ENCODE results near the gene CACNA1C. TPM values are rescaled to one million over a fixed set of nuclear protein-coding genes. Genes with fewer than 3 reads are reported as not detected.

Gene CACNA1C
- total and polyA plus RNA-seq, 2 donors (not counting 1 experiment from before 2014, with no cell fraction given), result 0.01 to 0.02 TPM

- intact Hi-C loops (cut with micrococcal nuclease), result no loop called here
- H4K20me1 ChIP-seq (ENCODE audit: control insufficient read depth, insufficient read depth, low read length, poor library complexity, severe bottlenecking), result no peaks in the 10 kb centered on the region
- TF ChIP-seq CTCF (IDR thresholded peaks at IDR 0.05), result no peak
- TF ChIP-seq EZH2 (IDR thresholded peaks at IDR 0.05; ENCODE audit: borderline replicate concordance, insufficient read depth, low read depth, low read length, poor library complexity, severe bottlenecking), result no peak
Observed at GRCh38 chr12:2415568-2415944, 362.8 kb downstream of the CACNA1C start.

GRCh38 chr12:2416158-2416557, 363.4 kb downstream of the CACNA1C start:
- no peaks in the 10 kb centered on the region for H3K9me3 Mint-ChIP-seq (ENCODE audit: insufficient read depth)
- Histone ChIP-seq H3K79me2 (ENCODE audit: control insufficient read depth, insufficient read depth, low read length) (no peaks in the 10 kb centered on the region), H3K4me1 (ENCODE audit: control insufficient read depth in 2 of 2, insufficient read depth in 2 of 2, low read length in 2 of 2) (no peaks in the 10 kb centered on the region), H3K9ac (ENCODE audit: low read length) (no peak overlapping the region), H3K36me3 (replicated peaks in 1 of 2; ENCODE audit: control extremely low read depth in 1 of 2, control insufficient read depth in 1 of 2, extremely low read depth in 1 of 2, insufficient read depth in 2 of 2, low read length in 1 of 2) (no peaks in the 10 kb centered on the region), H2AFZ (ENCODE audit: insufficient read depth, low read depth, low read length, poor library complexity, severe bottlenecking) (no peak overlapping the region), H4K20me1 (ENCODE audit: control insufficient read depth, insufficient read depth, low read length, poor library complexity, severe bottlenecking) (no peaks in the 10 kb centered on the region), H3K27ac (ENCODE audit: low read length in 2 of 2) (no peak overlapping the region), H3K4me3 (ENCODE audit: control extremely low read depth in 1 of 5, extremely low read depth in 1 of 5, insufficient read depth in 1 of 5, low read depth in 2 of 5, low read length in 4 of 5) (no peak overlapping the region), H3K27me3 (replicated peaks in 1 of 4; ENCODE audit: control extremely low read depth in 1 of 4, control insufficient read depth in 3 of 4, insufficient read depth in 4 of 4, low read length in 3 of 4) (no peaks in the 10 kb centered on the region), H3K9me3 (ENCODE audit: control extremely low read depth in 1 of 3, control insufficient read depth in 2 of 3, insufficient read depth in 1 of 3, low read length in 2 of 3) (no peaks in the 10 kb centered on the region), H3K4me2 (replicated peaks; ENCODE audit: low read depth, low read length, poor library complexity, severe bottlenecking) (no peak overlapping the region)
- no peak overlapping the region for H3K27ac Mint-ChIP-seq
- H3K27me3 Mint-ChIP-seq, result peaks cover 5% of the 10 kb centered on the region
- no peak for DNase-seq
- no peak for TF ChIP-seq CTCF (IDR thresholded peaks at IDR 0.05)
- no peak for TF ChIP-seq EZH2 (IDR thresholded peaks at IDR 0.05; ENCODE audit: borderline replicate concordance, insufficient read depth, low read depth, low read length, poor library complexity, severe bottlenecking)
- no peak overlapping the region for H3K4me3 Mint-ChIP-seq
- no peaks in the 10 kb centered on the region for H3K4me1 Mint-ChIP-seq
- WGBS (ENCODE audit: insufficient coverage), result 88% methylated on average over 6 of the region's 8 CpGs
- ATAC-seq (ENCODE audit: low read depth), result no peak
- intact Hi-C loops (cut with micrococcal nuclease), result no loop called here
- ChIA-PET CTCF (no interaction called here), POLR2A (no interaction called here)

More at GRCh38 chr12:2415568-2415944, 362.8 kb downstream of the CACNA1C start:
- H3K4me1 ChIP-seq (ENCODE audit: control insufficient read depth in 2 of 2, insufficient read depth in 2 of 2, low read length in 2 of 2), result no peaks in the 10 kb centered on the region
- Mint-ChIP-seq H3K4me1 (no peaks in the 10 kb centered on the region), H3K9me3 (ENCODE audit: insufficient read depth) (no peaks in the 10 kb centered on the region), H3K4me3 (no peak overlapping the region), H3K27me3 (peaks cover 8% of the 10 kb centered on the region), H3K27ac (no peak overlapping the region)
- no peaks in the 10 kb centered on the region for H3K79me2 ChIP-seq (ENCODE audit: control insufficient read depth, insufficient read depth, low read length)
- H3K9me3 ChIP-seq (ENCODE audit: control extremely low read depth in 1 of 3, control insufficient read depth in 2 of 3, insufficient read depth in 1 of 3, low read length in 2 of 3), result no peaks in the 10 kb centered on the region
- DNase-seq, result no peak
- H3K36me3 ChIP-seq (replicated peaks in 1 of 2; ENCODE audit: control extremely low read depth in 1 of 2, control insufficient read depth in 1 of 2, extremely low read depth in 1 of 2, insufficient read depth in 2 of 2, low read length in 1 of 2), result no peaks in the 10 kb centered on the region
- ChIA-PET CTCF (no interaction called here), POLR2A (no interaction called here)
- no peak overlapping the region for H2AFZ ChIP-seq (ENCODE audit: insufficient read depth, low read depth, low read length, poor library complexity, severe bottlenecking)
- no peak overlapping the region for H3K27ac ChIP-seq (ENCODE audit: low read length in 2 of 2)
- no peak overlapping the region for H3K9ac ChIP-seq (ENCODE audit: low read length)
- no peak for ATAC-seq (ENCODE audit: low read depth)
- no peaks in the 10 kb centered on the region for H3K27me3 ChIP-seq (replicated peaks in 1 of 4; ENCODE audit: control extremely low read depth in 1 of 4, control insufficient read depth in 3 of 4, insufficient read depth in 4 of 4, low read length in 3 of 4)
- no peak overlapping the region for H3K4me2 ChIP-seq (replicated peaks; ENCODE audit: low read depth, low read length, poor library complexity, severe bottlenecking)
- WGBS (ENCODE audit: insufficient coverage), result 92% methylated on average over 9 of the region's 10 CpGs
- H3K4me3 ChIP-seq (ENCODE audit: control extremely low read depth in 1 of 5, extremely low read depth in 1 of 5, insufficient read depth in 1 of 5, low read depth in 2 of 5, low read length in 4 of 5), result no peak overlapping the region

All from B cell (primary cell).